DMS 273 (cell line): ENCODE measurements around the gene APEX2.
A peak's percentile ranks its signal among the peaks of the same experiment; 100 is the strongest.
"Not testable (repeated sequence)": the region's sequence is repeated elsewhere in the genome, so short reads cannot be mapped to it uniquely, and the experiment has no call there.

Experiments used
- DNase-seq: peaks from one replicate; lab custom pipeline; 2025; ENCODE audit not compliant: unreplicated experiment; lab: John Stamatoyannopoulos, UW

APEX2 gene, protein sequence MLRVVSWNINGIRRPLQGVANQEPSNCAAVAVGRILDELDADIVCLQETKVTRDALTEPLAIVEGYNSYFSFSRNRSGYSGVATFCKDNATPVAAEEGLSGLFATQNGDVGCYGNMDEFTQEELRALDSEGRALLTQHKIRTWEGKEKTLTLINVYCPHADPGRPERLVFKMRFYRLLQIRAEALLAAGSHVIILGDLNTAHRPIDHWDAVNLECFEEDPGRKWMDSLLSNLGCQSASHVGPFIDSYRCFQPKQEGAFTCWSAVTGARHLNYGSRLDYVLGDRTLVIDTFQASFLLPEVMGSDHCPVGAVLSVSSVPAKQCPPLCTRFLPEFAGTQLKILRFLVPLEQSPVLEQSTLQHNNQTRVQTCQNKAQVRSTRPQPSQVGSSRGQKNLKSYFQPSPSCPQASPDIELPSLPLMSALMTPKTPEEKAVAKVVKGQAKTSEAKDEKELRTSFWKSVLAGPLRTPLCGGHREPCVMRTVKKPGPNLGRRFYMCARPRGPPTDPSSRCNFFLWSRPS

DNA sequence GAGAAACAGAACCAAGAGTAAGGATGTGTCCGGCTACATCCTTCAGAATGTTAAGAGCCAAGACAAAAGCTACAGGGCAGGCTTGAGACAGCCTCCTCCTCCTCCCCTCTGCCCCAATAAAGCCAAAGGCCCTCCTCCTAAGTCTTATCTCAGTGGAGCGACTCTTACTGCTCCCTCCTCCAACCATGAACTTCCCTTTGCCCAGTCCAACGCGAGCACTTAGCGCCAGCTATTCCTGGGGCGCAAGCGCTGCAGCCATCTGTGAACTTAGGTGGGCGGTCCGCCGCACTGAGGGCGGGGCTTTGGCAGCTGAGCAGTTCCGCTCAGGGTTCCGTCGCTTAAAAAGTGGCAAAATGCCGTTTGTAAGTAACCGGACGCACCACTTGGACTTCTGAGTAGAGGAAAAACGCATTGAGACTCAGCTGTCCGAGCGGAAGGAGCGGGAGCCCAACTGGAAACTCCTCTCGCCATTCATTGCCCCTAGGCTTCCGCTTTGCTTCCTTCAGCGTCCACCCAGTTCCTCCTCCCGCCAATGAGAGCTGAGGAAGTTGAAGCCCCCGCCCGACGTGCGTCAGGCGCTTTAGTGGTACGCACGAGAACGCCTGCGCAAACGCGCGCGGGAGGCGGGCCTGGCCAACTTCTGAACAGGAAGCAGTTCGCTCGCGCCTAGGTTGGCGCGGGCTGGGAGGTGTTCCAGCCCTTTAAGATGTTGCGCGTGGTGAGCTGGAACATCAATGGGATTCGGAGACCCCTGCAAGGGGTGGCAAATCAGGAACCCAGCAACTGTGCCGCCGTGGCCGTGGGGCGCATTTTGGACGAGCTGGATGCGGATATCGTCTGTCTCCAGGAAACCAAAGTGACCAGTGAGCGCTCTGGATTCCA is at the start of gene APEX2:
APEX2 (plus strand) TSS at position 647 of the 882 bp plus-strand sequence; CDS start at position 707, 60 bp downstream.
- peak; percentile 97 for DNase-seq

DNA sequence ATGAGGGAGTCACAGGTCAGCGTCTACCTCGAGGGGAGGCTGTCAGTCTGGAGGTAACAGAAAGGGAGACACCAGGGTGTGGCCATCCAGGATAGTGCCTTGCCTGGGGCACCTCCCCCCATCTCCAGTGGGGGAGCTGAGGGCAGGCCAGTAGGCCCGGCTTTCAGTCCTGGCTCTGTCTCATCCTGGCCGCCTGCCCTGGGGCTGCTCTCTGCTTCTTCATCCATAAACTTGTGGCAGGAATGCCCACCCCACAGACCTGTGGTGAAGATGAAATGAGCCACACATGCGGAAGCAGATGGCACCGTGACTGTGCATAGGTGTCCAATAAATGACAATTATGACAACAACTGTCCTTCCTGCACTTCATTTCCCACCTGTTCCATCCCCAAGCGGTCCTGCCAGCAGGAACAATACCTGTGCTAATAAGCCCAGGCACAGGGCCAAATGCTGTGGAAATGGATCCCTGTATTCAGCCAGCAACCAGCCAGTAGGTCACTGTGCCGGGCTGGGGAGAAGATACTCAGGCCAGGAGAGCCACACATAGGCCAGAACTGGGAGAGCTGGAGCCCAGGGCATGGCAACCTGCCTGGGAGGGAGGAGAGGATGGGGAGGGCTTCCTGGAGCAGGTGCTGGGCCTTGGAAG is 49.3 kb upstream of the APEX2 start:
- no peak for DNase-seq

DNA sequence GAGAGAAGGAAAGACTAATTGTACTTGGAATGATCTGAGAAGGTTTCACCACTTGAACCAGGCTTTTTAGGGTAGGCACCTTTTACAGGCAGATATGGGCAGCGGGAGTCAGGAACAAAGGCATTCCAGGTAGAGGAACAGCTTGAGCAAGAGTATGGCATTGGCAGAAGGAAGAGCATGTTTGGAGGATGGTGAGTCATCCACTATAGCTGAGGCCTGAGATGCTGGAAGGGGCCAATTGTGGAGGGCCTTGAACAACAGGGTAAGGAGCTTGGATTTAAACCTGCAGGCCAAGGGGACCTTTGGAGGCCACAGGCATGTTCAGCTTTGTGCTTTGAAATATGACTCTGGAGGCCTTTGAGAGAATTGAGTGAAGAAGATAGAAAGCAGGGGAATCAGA is 38.4 kb upstream of the APEX2 start:
- no peak for DNase-seq

DNA sequence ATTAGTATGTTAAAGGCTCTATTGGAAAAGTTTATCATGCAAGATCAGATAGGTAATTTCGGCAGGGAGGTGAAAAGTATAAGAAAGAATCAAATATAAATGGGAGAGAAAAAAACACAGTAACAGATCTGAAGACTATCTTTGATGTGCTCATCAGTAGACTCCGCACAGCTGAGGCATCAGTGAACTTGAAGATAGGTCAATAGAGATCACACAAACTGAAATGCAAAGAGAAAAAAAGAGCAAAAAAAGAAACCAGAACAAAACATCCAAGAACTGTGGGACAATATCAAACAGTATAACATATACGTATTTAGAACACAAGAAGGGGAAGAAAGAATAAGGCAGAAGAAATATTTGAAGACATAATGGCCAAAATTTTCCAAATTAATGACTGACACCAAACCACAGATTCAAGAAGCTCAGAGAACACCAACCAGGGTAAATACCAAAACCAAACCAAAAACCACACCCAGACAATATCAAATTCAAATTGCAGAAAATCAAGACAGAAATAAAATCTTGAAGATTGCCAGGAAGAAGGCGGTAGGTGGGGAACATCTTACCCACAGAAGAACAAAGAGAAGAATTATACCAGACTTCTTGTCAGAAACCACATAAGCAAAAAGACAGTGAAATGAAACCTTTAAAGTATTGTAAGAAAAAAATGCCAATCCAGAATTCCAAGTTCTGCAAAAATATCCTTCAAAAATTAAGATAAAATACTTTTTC is 35.2 kb upstream of the APEX2 start:
- DNase-seq = no peak

DNA sequence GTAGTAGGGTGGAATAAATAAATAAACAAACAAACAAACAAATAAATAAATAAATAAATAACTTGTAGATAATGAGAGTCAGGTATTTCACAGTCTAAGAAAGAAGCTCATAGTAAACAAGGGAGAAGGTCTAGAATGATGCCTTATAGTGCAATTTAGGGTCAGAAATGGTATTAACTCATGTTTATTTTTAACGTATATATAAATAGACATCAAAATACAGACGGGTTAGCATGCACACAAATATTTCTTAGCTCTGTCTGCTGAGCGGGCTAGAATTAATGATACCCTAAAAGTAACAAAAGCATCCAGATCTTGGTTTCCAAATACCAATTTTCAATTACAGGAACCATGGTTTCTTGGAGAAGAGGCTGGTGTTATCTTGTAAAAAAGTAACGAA is 22.8 kb upstream of the APEX2 start:
- no peak for DNase-seq

DNA sequence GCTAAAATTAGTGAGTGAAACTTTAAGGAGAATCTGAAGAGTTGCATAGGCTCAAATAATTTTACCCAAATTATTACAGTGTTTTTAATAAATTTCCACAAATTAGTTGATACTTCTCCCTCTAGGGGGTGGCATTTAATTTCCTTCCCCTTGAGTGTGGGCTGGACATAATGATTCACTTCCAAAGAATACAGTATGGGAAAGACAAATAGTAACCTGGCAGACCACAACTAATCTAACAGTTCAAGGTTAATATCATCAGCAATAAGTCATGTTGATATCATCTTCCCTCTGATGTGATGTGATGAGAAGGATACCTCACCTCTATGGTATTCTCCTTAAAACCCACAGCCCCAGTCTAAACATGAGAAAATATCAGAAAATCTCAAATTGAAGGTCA is 21.7 kb upstream of the APEX2 start:
- DNase-seq = no peak

DNA sequence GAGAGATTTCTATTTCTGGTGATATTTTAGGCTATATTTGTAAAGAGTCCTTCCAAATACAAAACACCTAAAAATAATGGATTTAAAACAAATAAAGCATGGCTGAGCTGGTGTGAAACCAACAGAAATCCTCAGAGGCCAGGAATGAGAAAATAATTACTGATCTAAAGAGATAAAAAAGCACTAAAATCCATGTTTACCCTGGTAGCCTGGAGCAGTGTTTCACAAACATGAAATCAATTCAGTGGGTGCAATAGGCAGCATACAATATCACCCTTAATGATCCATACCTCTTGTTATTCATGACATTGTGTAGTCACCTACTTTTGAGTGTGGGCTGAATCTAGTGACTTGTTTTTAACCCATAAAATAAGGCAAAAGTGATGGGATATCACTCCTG is 20.7 kb upstream of the APEX2 start:
- DNase-seq = no peak

DNA sequence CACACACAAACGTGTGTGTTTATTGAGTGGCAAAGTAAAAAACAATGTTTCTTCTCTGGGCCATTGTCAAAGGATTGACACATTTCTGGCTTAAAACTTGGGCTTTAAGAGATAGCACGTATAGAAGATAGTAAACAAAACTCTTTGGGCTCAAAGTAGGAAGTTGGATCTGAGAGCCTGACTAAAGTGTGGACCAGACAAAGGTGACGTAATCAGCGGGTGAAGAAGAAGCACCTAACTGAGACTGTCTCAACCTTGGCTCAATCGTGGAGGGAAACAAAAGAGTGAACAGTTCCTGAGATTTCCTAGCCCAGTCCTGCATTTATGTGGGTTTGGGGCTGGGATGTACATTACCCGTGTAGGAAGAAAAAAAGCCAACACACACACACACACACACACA is 19.8 kb upstream of the APEX2 start:
- no peak for DNase-seq

DNA sequence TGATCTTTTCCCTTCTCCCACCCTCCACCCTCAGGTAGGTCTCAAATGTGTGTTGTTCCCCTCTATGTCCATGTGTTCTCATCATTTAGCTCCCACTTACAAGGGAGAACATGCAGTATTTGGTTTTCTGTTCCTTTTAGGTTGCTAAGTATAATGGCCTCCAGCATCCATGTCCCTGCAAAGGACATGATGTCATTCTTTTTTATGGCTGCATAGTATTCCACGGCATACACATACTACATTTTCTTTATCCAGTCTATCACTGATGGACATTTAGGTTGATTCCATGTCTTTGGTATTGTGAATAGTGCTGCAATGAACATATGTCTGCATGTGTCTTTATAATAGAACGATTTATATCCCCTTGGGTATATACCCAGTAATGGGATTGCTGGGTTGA is 16.9 kb upstream of the APEX2 start:
- DNase-seq = not testable (repeated sequence)

DNA sequence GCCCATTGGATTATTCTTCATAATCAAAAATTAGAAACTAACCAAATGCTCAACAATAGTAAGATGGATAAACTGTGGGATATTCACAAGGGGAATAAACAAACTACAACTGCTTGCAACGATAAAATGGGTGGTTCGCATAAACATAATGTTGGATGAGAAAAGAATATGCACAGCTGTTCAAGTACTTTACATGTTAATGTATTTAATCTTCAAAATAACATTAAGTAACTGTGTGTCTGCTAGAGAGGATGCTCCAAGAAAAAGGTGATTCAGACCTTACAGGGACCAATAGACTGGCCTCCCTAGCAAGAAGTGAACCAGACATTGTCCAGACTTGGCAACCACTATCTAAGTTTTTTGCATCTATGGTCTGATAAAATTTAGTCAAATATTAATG is 8.5 kb upstream of the APEX2 start:
- no peak for DNase-seq

DNA sequence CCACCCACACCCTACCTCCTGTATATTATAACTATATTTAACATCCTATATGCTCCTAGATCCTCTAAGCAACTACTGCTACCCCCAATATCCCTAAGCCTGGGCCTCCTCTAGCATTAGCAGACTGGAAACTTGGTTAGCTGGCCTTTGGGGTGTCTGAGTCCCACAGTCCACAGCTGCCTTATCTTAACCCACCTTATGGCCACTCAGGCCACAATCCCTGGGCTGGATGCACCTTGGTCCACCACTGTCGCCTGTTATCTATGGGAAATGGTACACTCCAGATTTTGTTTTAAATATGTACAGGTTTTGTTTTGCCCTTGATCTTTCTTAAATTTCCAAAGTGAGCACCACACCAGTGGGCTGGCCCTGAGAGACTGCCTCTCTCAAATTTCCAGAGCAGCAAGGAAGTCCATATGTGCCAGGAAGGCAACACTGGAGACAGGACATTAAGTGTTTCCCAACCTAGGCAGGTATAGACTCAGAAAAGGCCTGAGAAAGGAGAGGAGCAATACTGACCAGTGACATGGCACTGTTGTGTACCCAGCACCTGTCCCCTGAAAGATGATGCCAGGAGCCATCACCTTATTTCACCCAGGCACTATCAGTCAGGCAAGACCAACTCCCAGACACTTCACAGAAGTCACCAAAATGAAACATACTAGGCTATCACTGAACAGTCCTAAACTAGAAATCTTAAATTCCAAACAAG is 7.1 kb upstream of the APEX2 start:
- no peak for DNase-seq

DNA sequence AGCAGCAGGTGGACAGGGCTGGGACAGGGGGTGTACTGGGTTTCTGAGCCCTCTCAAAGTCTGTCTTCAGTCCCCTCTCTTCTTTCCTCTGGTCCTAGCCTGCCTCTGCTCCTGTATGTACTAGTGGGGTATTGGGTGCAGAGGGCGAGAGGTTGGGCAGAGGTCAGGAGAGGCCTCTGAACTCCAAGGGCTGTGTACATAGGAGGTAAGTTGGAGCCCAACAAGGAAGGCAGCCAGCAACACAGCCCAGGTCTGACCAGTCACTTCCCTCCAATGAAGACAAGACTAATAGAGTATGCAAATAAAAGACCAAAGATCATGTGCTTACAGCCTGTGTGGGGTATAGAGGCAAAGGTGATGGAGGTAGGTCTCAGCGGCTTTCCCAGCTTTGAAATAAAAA is 6.1 kb upstream of the APEX2 start, which contains the start of gene PFKFB1:
PFKFB1 (minus strand) TSS at position 90 of the 400 bp plus-strand sequence. CDS start 181 bp downstream, outside the sequence.
- DNase-seq = no peak

DNA sequence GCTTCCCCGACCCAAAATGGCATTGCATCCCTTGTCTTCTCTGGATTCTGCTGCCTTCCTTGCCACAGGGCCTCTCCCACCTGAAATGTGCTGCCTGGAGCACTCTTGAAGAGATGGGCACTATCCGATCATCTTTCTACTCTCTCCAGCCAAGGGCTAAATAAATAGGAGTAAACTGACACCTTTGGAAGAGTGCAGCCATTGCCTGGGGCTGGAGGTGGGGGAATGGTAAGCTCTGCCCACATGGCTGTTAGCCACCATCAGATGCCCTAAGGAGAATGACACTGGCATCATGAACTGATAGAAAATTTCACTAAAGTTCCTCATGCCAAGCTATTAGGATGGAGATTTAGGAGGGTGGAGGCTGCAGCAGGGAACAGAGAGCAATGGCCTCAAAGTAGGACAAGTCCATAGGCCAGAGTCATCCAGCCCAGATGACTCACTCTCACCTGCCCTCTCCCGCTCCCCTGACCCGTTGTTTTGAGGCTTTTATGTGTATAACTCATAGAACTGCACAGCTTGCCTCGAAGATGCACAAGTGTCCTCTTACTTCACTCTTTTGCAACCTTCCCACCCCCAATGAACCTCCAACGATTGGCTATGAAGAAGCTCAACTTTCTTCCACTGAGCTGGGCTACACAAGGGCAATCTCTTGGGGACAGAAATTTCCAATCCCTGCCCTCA is 5.4 kb upstream of the APEX2 start:
- no peak for DNase-seq

DNA sequence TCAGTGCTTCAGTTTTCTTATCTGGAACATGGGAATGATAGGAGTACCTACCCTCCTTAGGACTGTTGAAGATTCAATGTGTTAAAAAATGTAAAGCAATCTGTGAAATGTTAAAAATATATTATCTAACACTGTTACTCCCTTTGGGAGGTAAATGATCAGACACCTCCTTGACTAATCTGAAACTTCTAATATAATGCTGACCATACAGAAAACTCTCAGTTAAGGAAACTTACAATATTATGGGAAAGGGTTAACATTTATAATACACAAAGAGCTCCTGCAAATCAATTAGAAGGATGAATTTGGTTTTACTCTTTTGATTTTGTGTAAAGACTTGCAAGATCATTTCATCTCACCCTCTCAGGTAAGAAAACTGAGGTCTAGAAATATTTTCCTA is 4.5 kb upstream of the APEX2 start:
- DNase-seq = no peak

DNA sequence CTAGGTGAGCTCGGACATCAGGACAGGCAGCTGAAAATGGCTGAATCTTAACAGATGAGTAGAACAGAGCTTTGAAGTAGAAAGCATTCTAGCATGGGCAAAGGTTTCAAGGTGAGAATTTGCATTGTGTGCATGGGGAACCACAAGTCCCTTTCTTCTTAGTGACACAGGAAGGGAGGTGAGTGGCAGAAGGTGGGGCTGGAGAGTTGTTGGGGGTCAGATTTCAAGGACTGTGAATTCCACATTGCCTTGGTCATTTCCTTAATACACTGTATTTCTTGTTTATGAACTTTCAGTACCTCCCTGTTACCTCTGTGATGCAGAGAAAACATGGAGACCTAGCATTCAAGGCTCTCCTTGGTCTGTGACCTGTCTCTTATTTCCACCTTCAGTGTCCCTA is 4.1 kb downstream of the APEX2 start:
- no peak for DNase-seq

DNA sequence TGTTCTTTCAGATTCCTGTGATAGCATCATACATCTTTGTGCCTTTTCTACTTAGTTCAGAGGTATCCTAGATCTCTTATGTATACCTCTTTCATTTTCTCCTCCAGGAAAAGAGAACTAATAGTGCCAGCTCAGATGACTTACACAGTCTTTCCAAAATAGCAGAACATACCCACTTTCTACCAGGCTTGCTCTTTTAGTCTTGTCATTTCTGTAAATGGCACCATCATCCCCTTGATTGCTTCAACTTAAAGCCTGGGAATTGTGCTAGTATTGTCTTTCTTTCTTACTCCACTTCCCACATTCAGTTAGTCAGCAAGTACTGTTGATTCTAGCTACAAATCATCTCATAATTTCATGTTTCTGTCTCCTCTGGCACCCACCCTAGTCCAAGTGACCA is 5.1 kb downstream of the APEX2 start:
- DNase-seq = no peak

DNA sequence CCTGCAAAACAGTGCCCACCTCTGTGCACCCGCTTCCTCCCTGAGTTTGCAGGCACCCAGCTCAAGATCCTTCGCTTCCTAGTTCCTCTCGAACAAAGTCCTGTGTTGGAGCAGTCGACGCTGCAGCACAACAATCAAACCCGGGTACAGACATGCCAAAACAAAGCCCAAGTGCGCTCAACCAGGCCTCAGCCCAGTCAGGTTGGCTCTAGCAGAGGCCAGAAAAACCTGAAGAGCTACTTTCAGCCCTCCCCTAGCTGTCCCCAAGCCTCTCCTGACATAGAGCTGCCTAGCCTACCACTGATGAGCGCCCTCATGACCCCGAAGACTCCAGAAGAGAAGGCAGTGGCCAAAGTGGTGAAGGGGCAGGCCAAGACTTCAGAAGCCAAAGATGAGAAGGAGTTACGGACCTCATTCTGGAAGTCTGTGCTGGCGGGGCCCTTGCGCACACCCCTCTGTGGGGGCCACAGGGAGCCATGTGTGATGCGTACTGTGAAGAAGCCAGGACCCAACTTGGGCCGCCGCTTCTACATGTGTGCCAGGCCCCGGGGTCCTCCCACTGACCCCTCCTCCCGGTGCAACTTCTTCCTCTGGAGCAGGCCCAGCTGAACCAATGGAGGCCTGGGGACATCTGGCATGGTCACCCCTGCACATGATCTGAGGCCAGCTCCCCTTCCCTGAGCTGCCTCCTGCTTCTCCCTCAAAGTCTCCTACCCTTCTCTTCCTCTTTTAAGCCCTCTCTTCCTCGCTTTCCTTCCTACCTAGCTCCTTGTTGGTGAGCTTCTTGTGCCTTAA is 6.9 kb downstream of the APEX2 start:
- no peak for DNase-seq

DNA sequence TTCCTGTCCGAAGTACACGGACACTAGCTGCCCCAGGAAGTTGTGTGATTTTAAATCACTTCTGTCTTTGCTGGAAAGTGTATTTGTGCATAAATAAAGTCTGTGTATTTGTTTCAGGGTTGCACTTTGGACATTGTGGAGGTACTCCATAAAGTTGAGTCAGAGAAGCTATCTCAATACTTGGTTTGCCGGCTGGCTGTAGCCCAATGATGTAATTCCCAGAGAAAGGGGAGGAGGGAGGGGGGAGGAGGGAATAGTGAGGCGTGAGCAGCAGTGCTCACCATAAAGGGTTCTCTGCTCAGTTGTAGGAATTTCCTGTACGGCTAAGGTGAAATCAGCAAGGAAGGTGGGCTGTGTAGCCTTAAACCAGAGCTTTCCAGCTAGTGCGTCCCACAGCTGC is 7.5 kb downstream of the APEX2 start:
- DNase-seq = no peak
